H54 (cell line): Measurements from ENCODE around the gene PI16.

ENCODE experiments used
- DNase-seq: peaks from one replicate; pipeline ENCODE4 v3.0.0; 2011; ENCODE audit warnings: low spot score, mixed read lengths; ENCODE audit not compliant: insufficient read length
- FAIRE-seq: peaks from 3 replicates; lab custom pipeline; 2011; peaks lifted over from hg19 to GRCh38; lab: Jason Lieb, UNC
- POLR2A ChIP-seq: IDR thresholded peaks from 2 replicates; pipeline ENCODE4 v1.6.1; 2011; ENCODE audit warnings: low read depth, mild to moderate bottlenecking, low read length

PI16 gene

GRCh38 chr6:36999751-37000125 is 45.2 kb downstream of the PI16 start:
- FAIRE-seq (no peak), DNase-seq (no peak)
- no peak for TF ChIP-seq POLR2A

GRCh38 chr6:37004044-37004980 is 49.8 kb downstream of the PI16 start:
- no peak for DNase-seq
- no peak for FAIRE-seq
- no peak for TF ChIP-seq POLR2A

GRCh38 chr6:37005061-37005810 is 50.7 kb downstream of the PI16 start, which contains the start of gene FGD2:
FGD2 (plus strand) TSS chr6:37005655; CDS start chr6:37005818, 163 bp downstream.
- TF ChIP-seq POLR2A, result no peak
- DNase-seq, result no peak
- no peak for FAIRE-seq

- no peak for TF ChIP-seq POLR2A
- FAIRE-seq, result no peak
- DNase-seq, result no peak
Measured at GRCh38 chr6:37005827-37006567, 51.5 kb downstream of the PI16 start.

GRCh38 chr6:37006793-37007339 is 52.3 kb downstream of the PI16 start:
- no peak for TF ChIP-seq POLR2A
- DNase-seq, result peak; percentile 44
- FAIRE-seq, result no peak

DNA sequence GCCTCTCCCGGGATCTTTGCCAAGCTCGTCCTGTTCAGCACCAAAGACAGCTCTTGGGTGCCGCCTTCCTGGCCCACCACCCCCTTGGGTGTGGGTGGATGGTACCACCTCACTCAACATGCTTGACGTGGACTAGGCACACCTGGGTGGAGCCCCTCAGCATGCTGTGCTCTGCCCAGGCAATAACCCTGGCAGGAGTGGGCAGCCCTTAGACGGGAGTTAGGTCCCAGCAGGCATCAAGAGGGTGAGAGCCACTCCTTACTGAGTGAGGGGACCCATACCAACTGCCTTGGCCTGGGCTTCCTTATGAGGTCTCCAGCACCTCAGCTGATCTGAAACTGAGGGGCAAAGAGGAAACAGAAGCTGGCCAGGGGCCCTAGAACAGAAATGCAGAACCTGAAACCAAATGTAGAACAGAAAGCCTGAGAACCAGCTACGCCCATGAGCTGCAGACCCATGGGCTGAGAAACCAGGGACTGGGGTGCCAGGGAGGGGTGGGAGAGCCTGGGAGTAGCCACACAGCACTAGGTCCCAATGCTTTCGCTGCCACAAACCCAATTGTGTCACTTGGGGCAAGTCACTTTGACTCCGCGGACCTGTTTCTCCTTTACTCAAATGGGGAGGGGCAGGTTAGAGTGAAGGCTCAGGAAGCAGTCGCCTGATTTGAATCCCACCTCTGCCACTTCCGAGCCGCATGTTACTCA is 53.0 kb downstream of the PI16 start:
- FAIRE-seq (no peak), DNase-seq (no peak)
- TF ChIP-seq POLR2A, result no peak

DNA sequence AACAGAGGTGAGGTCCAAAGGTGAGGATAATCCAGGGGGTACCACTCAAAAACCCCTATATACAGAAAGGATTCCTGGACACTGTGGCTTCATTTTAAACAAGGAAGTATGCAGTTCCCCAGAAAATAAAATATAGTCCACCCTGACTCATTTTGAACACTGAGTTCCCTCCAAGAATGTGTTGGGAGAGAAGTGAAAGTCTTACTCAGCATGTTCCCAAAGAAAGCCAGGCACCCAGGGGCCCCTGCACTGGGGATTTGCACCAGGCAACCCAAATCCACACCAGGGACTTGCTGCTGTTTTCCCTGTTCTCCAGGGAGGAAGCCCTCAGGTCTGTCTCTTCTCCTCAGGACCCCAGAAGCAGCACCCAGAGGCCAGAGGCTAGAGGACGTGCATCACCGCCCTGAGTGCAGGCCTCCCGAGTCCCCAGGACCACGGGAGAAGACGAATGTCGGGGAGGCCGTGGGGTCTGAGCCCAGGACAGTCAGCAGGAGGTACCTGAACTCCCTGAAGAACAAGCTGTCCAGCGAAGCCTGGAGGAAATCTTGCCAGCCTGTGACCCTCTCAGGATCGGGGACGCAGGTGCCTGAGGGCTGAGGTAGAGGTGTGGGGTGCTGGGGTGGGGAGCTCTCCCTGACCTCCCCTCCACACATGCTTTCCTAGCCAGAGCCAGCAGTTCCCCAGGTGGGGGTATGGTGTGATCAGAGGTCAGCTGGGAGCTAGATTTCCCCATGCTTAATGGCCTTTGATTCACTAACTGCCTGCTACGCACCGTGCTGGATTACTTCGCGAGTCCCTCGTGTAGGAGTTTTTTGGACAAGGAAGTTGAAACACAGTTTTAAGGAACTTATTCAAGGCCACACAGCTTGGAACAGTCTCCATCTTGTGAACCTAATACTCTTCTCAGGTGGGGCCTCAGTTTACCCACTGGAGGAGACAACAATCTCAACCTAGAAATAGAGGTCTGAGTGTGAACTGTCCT is 54.2 kb downstream of the PI16 start:
- TF ChIP-seq POLR2A, result no peak
- DNase-seq (no peak), FAIRE-seq (no peak)

GRCh38 chr6:37010402-37010892 is 55.9 kb downstream of the PI16 start:
- TF ChIP-seq POLR2A, result no peak
- DNase-seq, result no peak
- FAIRE-seq, result no peak

- FAIRE-seq, result no peak
- TF ChIP-seq POLR2A, result no peak
- DNase-seq, result no peak
Measured at GRCh38 chr6:37011656-37012378, 57.3 kb downstream of the PI16 start.

GRCh38 chr6:37013516-37014491 is 59.3 kb downstream of the PI16 start:
- no peak for DNase-seq
- no peak for TF ChIP-seq POLR2A
- no peak for FAIRE-seq
